MM.1S (cell line): ENCODE results near the gene ARMH2.

ENCODE experiments used
- EZH2phosphoT487 ChIP-seq: fragments of 300-600 bp; sonication (generic); IDR thresholded peaks from 2 replicates; pipeline ENCODE4 v1.6.1; 2018; ENCODE audit warnings: antibody characterized with exemption, low read length
- TF ChIP-seq, protein P1 (sequence below): fragments of 300-600 bp; sonication (generic); IDR thresholded peaks from 2 replicates; pipeline ENCODE4 v1.5.1; 2016; ENCODE audit warnings: antibody characterized with exemption, low read length, mixed read lengths

DNA sequence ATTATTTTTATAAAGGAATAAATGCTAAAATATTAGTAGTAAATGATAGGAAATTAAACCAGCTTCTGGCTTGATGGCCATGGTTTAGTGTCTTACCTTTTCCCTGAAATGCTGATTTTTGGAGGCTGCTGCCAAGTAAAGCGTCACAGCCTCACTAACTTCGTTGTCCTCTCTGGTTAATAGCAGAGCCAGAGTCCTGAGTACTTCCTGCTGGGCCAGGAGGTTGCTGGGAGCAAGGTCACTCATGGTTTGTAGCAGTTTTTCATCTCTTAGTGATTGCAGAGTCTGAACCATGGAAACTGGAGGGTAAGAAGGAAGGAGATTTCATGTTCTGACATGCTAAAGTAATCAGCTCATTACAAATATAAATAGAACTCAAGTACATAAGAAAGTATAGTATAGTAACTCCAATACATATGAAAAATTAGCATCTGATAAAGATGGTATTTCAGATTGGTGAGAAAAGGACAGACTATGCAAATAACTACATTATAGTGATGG is 26.5 kb upstream of the ARMH2 start:
- TF ChIP-seq, protein P1, sequence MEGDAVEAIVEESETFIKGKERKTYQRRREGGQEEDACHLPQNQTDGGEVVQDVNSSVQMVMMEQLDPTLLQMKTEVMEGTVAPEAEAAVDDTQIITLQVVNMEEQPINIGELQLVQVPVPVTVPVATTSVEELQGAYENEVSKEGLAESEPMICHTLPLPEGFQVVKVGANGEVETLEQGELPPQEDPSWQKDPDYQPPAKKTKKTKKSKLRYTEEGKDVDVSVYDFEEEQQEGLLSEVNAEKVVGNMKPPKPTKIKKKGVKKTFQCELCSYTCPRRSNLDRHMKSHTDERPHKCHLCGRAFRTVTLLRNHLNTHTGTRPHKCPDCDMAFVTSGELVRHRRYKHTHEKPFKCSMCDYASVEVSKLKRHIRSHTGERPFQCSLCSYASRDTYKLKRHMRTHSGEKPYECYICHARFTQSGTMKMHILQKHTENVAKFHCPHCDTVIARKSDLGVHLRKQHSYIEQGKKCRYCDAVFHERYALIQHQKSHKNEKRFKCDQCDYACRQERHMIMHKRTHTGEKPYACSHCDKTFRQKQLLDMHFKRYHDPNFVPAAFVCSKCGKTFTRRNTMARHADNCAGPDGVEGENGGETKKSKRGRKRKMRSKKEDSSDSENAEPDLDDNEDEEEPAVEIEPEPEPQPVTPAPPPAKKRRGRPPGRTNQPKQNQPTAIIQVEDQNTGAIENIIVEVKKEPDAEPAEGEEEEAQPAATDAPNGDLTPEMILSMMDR: no peak
- no peak for TF ChIP-seq EZH2phosphoT487
